SK-N-DZ (cell line): ENCODE measurements around the gene ELOVL4. TPM values are rescaled to one million over a fixed set of nuclear protein-coding genes. Genes with fewer than 3 reads are reported as not detected.

Experiments used
- DNase-seq: peaks from one replicate; pipeline ENCODE4 v3.0.0-alpha.2; 2015; ENCODE audit warnings: low spot score
- polyA plus RNA-seq, 2 experiments: library from polyadenylated mRNA; depleted of rRNA; stranded (reverse); fragments of >200 nt; gene quantifications; 2 replicates each; pipeline ENCODE4 v1.2.3, GENCODE V29; 2014

The ELOVL4 gene
- polyA plus RNA-seq (2014; cell fraction: cytosol; rRNA removed): 13.0 and 13.1 TPM in 2 replicates
- 4.1 and 5.9 TPM in 2 replicates for polyA plus RNA-seq (2014; cell fraction: nucleus; rRNA removed)

- DNase-seq: peak; percentile 89
Observed at GRCh38 chr6:79947191-79948186, at the start of gene ELOVL4. Gene ELOVL4 (minus strand): TSS chr6:79947553. CDS start chr6:79947279, 274 bp downstream.

GRCh38 chr6:79993911-79994309 is 46.6 kb upstream of the ELOVL4 start:
- DNase-seq: no peak

GRCh38 chr6:79993012-79993910 is 45.9 kb upstream of the ELOVL4 start:
- no peak for DNase-seq

- no peak for DNase-seq
Observed at GRCh38 chr6:79989641-79990040, 42.3 kb upstream of the ELOVL4 start.

GRCh38 chr6:79985128-79985527 is 37.8 kb upstream of the ELOVL4 start:
- no peak for DNase-seq

- no peak for DNase-seq
Observed at GRCh38 chr6:79984261-79984660, 36.9 kb upstream of the ELOVL4 start.

GRCh38 chr6:79981652-79982051 is 34.3 kb upstream of the ELOVL4 start:
- no peak for DNase-seq

GRCh38 chr6:79971193-79971592 is 23.8 kb upstream of the ELOVL4 start:
- DNase-seq: no peak

- DNase-seq: no peak
Observed at GRCh38 chr6:79969784-79970183, 22.4 kb upstream of the ELOVL4 start.

- DNase-seq: no peak
Observed at GRCh38 chr6:79967178-79967577, 19.8 kb upstream of the ELOVL4 start.

GRCh38 chr6:79964607-79965081 is 17.3 kb upstream of the ELOVL4 start:
- DNase-seq: no peak

GRCh38 chr6:79954849-79955248 is 7.5 kb upstream of the ELOVL4 start:
- no peak for DNase-seq

GRCh38 chr6:79949233-79949632 is 1.9 kb upstream of the ELOVL4 start:
- peak; percentile 77 for DNase-seq

GRCh38 chr6:79946272-79947190 is 822 bp downstream of the ELOVL4 start:
- DNase-seq: peak; percentile 68

GRCh38 chr6:79943133-79943532 is 4.2 kb downstream of the ELOVL4 start:
- DNase-seq: no peak

- DNase-seq: no peak
Observed at GRCh38 chr6:79941489-79942151, 5.7 kb downstream of the ELOVL4 start.

GRCh38 chr6:79928478-79928998 is 18.8 kb downstream of the ELOVL4 start:
- DNase-seq: no peak

- DNase-seq: no peak
Observed at GRCh38 chr6:79927758-79928157, 19.6 kb downstream of the ELOVL4 start.

GRCh38 chr6:79923270-79923669 is 24.1 kb downstream of the ELOVL4 start:
- no peak for DNase-seq

GRCh38 chr6:79922018-79922417 is 25.3 kb downstream of the ELOVL4 start:
- DNase-seq: no peak
